H1 (cell line): ENCODE results near the gene ELOF1. TPM values are rescaled to one million over a fixed set of nuclear protein-coding genes. Genes with fewer than 3 reads are reported as not detected.
A peak's percentile ranks its signal among the peaks of the same experiment; 100 is the strongest.

Source experiments
- NANOG ChIP-seq: IDR thresholded peaks from 2 replicates; pipeline ENCODE4 v1.6.1; 2011; ENCODE audit warnings: low read length, low read depth, mild to moderate bottlenecking, inconsistent platforms; ENCODE audit not compliant: insufficient read depth, poor library complexity, severe bottlenecking
- POLR2AphosphoS5 ChIP-seq: IDR thresholded peaks from 2 replicates; pipeline ENCODE4 v1.6.1; 2011; ENCODE audit warnings: low read depth, low read length
- POU5F1 ChIP-seq: IDR thresholded peaks from 2 replicates; pipeline ENCODE4 v1.6.1; 2011; ENCODE audit warnings: low read depth, mild to moderate bottlenecking, low read length, moderate library complexity
- ZNF274 ChIP-seq: IDR thresholded peaks from 2 replicates; pipeline ENCODE4 v1.7.0; 2012; ENCODE audit warnings: low read length, borderline replicate concordance; ENCODE audit errors: extremely low read depth
- polyA plus RNA-seq, 7 experiments: library from polyadenylated mRNA; depleted of rRNA in 3 of 7; stranded (reverse) in 5 of 7; unstranded in 2 of 7; fragments of >200 nt in 5 of 7; fragments of 200-250 nt in 2 of 7; gene quantifications; 1 replicate in 5 of 7; 2 replicates in 1 of 7; 4 replicates in 1 of 7; pipeline versions ENCODE4 v1.2.1 to v1.2.3, GENCODE V29; 2011 to 2013; ENCODE audit warnings: missing spikeins in 2 of 7, mixed read lengths in 2 of 7
- total RNA-seq: library from RNA; stranded (reverse); fragmentation: NEBNext Ultra II Directional; extraction: Animal tissue kit (Norgen Biotek cat#: 25700); gene quantifications from 2 replicates; pipeline ENCODE4 v1.2.1, GENCODE V29; 2021

Gene ELOF1
- total and polyA plus RNA-seq, 2 of the 8 experiments (the other 6 are each of a cell fraction or from before 2014, with no cell fraction given) = 84.2 to 101 TPM

- TF ChIP-seq POU5F1 (no peak), POLR2AphosphoS5 (peak; percentile 66), NANOG (no peak), ZNF274 (no peak)
Measured at GRCh38 chr19:11551603-11552235, 7.3 kb downstream of the ELOF1 start (continued).
